RWPE1 (cell line): ENCODE results near the gene TUB.

Source experiments
- CTCF ChIA-PET: fragments of 350-600 bp; sonication (Branson Sonifier 250); formaldehyde crosslinking; extraction: SDS; loops from one replicate; lab custom pipeline; 2021; lab: Yijun Ruan, JAX
- POLR2A ChIA-PET: fragments of 400-600 bp; formaldehyde crosslinking; extraction: SDS; loops from one replicate; lab custom pipeline; 2020; ENCODE audit warnings: antibody characterized with exemption; ENCODE audit not compliant: low non-redundant PET; lab: Yijun Ruan, JAX
- DNase-seq: peaks from one replicate; pipeline ENCODE4 v3.0.0; 2012; ENCODE audit warnings: low spot score
- H3K27ac ChIP-seq: fragments of 450-650 bp; 2 replicates; pipeline ENCODE4 v1.5.1; 2017
- CTCF ChIP-seq: fragments of 450-650 bp; conservative IDR thresholded peaks from 2 replicates; pipeline ENCODE4 v1.5.1; 2017; ENCODE audit warnings: low read depth, mild to moderate bottlenecking

TUB gene

GRCh38 chr11:8122173-8122764, 41.3 kb downstream of the TUB start:
- TF ChIP-seq CTCF, result no peak
- no peak for DNase-seq
- ChIA-PET CTCF (no interaction called here), POLR2A (no interaction called here)
- H3K27ac ChIP-seq, result no peak overlapping the region

- H3K27ac ChIP-seq, result no peak overlapping the region
- TF ChIP-seq CTCF, result no peak
- ChIA-PET POLR2A (no interaction called here), CTCF (interaction anchor here (1.4 kb wide), 1 partner anchor 94 kb away, joined by 4 read pairs; no protein-coding TSS in a partner anchor)
- DNase-seq, result no peak
Observed at GRCh38 chr11:8126649-8127289, 45.8 kb downstream of the TUB start.

GRCh38 chr11:8127447-8127846, 46.4 kb downstream of the TUB start:
- POLR2A ChIA-PET, result no interaction called here
- CTCF ChIA-PET, result no interaction called here
- TF ChIP-seq CTCF, result no peak
- H3K27ac ChIP-seq, result no peak overlapping the region
- DNase-seq, result no peak

GRCh38 chr11:8138526-8138925, 57.5 kb downstream of the TUB start:
- DNase-seq, result peak; percentile 6
- TF ChIP-seq CTCF, result no peak
- H3K27ac ChIP-seq, result no peak overlapping the region
- POLR2A ChIA-PET, result no interaction called here
- CTCF ChIA-PET, result interaction anchor here (0.7 kb wide), 1 partner anchor 284 kb away, joined by 3 read pairs; no protein-coding TSS in a partner anchor

- ChIA-PET POLR2A (no interaction called here), CTCF (interaction anchor here (0.7 kb wide), 1 partner anchor 161 kb away, joined by 3 read pairs; no protein-coding TSS in a partner anchor)
- DNase-seq, result no peak
- H3K27ac ChIP-seq, result no peak overlapping the region
- TF ChIP-seq CTCF, result no peak
Observed at GRCh38 chr11:8149726-8150125, 68.7 kb downstream of the TUB start.
